ENCODE results near the gene NTNG1. TPM values are rescaled to one million over a fixed set of nuclear protein-coding genes. Genes with fewer than 3 reads are reported as not detected.

NTNG1 gene
- total RNA-seq, 4 donors from 2014 or later = 0.41 to 1.3 TPM; not detected in 2

DNA sequence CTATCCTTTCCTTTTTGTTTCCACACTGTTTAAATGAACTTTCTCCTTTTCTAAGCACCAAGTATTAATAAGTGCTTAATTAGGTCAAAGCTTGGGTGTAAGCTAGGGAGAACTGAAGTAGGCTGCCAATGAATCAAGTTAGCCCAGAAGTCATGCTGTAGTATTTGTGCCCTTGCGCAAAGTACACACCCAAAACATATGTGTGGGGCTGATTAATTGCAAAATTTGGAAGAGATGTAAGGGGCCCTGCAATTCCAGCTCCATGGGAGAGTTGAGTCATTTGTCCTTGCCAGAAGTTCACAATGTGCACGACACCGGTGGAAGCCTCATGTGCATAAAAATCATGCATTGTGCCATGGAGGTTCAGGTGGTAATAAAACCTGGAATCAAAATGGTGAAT, 18.6 kb upstream of the NTNG1 start:
- DNase-seq = no peak
- Histone ChIP-seq H3K27me3 (no peaks in the 10 kb centered on the region), H3K36me3 (no peaks in the 10 kb centered on the region), H3K4me1 (no peaks in the 10 kb centered on the region), H3K9me3 (no peaks in the 10 kb centered on the region), H3K27ac (no peak overlapping the region), H3K4me3 (no peak overlapping the region)
- intact Hi-C loops (cut with DNase I) = no loop called here
- TF ChIP-seq CTCF (IDR thresholded peaks at IDR 0.05) = no peak
- no peak for TF ChIP-seq POLR2A (IDR thresholded peaks at IDR 0.05)
- WGBS, 2 donors = 91 to 92% methylated on average over 3 of the region's 3 CpGs

DNA sequence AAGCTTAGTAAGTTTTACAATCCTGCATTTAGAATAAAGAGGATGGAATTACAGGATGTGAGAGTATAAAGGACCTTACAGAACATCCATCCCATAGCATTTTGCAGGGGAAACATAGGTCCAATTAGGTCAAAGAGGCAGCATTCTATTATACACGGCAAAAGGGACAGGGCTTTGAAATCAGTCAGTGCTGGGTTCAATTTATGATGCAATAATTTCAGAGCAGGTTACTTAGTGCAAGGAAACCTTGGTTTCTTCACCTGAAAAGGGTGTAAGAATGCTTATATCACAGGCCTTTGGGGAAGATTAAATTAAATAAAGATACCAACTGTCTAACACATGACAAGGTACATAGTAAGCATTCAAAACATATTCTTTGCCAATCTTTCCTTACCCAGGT, 17.1 kb upstream of the NTNG1 start:
- no peak overlapping the region for H3K4me3 ChIP-seq
- H3K27me3 ChIP-seq = no peaks in the 10 kb centered on the region
- no peaks in the 10 kb centered on the region for H3K9me3 ChIP-seq
- no peak for DNase-seq
- H3K36me3 ChIP-seq = no peaks in the 10 kb centered on the region
- no peak overlapping the region for H3K27ac ChIP-seq
- H3K4me1 ChIP-seq = no peaks in the 10 kb centered on the region
- WGBS, 2 donors = 80 to 88% methylated on average over 1 of the region's 1 CpG
- intact Hi-C loops (cut with DNase I) = no loop called here
- no peak for TF ChIP-seq POLR2A (IDR thresholded peaks at IDR 0.05)
- TF ChIP-seq CTCF (IDR thresholded peaks at IDR 0.05) = no peak

DNA sequence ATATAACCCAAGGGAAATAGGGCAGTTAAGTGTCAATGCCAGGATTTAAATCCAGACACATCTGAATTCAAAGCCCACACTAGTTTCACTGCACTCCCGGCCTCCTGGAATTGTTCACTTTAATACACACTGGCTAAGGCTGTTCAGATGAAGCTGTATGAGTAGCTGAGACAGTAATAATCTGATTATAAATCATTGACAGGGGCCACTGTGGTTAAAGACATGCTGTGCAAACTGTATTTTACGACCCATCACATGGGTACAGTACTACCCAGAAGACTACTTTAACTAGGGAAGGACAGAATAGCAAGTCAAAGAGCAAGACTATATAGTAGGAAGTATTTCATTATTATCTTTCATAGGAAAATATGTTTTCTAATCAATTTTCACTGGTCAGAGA, 16.1 kb upstream of the NTNG1 start:
- 46 to 51% methylated on average over 2 of the region's 2 CpGs for WGBS, 2 donors
- H3K27ac ChIP-seq = no peak overlapping the region
- no peaks in the 10 kb centered on the region for H3K9me3 ChIP-seq
- H3K27me3 ChIP-seq = no peaks in the 10 kb centered on the region
- H3K4me1 ChIP-seq = no peaks in the 10 kb centered on the region
- intact Hi-C loops (cut with DNase I) = no loop called here
- DNase-seq = no peak
- no peak overlapping the region for H3K4me3 ChIP-seq
- no peak for TF ChIP-seq CTCF (IDR thresholded peaks at IDR 0.05)
- TF ChIP-seq POLR2A (IDR thresholded peaks at IDR 0.05) = no peak
- H3K36me3 ChIP-seq = no peaks in the 10 kb centered on the region

GRCh38 chr1:107132195-107132594, 8.6 kb upstream of the NTNG1 start:
- intact Hi-C loops (cut with DNase I) = no loop called here
- peaks cover 0 to 11% (median 0%) of the 10 kb centered on the region in 4 donors for H3K27me3 ChIP-seq
- no peaks in the 10 kb centered on the region for H3K4me1 ChIP-seq
- DNase-seq = no peak
- H3K36me3 ChIP-seq = no peaks in the 10 kb centered on the region
- no peak overlapping the region for H3K4me3 ChIP-seq
- WGBS, 2 donors = 54 to 62% methylated on average over 1 of the region's 1 CpG
- TF ChIP-seq CTCF (IDR thresholded peaks at IDR 0.05) (no peak), POLR2A (IDR thresholded peaks at IDR 0.05) (no peak)
- H3K27ac ChIP-seq = no peak overlapping the region
- no peaks in the 10 kb centered on the region for H3K9me3 ChIP-seq

DNA sequence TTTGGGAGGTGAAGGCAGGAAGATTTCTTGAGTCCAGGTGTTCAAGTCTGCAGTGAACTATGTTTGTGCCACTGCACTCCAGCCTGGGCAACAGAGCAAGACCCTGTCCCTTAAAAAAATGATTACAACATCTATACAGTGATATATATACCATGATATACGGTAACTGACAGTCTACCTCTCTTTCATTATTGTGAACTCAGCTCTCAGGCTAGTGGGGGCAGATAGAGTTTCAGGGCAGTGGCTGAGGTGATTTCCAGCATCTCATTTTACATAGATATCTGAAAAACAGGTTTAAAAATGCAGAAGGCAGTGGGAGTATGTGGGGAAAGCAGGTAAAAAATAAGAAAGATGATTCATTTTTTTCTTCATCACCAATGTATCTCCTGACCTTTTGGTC, 8.1 kb upstream of the NTNG1 start:
- no peak for TF ChIP-seq POLR2A (IDR thresholded peaks at IDR 0.05)
- no peak for TF ChIP-seq CTCF (IDR thresholded peaks at IDR 0.05)
- H3K4me3 ChIP-seq = no peak overlapping the region
- peaks cover 0 to 11% (median 0%) of the 10 kb centered on the region in 4 donors for H3K27me3 ChIP-seq
- DNase-seq = no peak
- no peak overlapping the region for H3K27ac ChIP-seq
- no peaks in the 10 kb centered on the region for H3K36me3 ChIP-seq
- H3K9me3 ChIP-seq = no peaks in the 10 kb centered on the region
- 68 to 77% methylated on average over 1 of the region's 1 CpG for WGBS, 2 donors
- H3K4me1 ChIP-seq = no peaks in the 10 kb centered on the region
- intact Hi-C loops (cut with DNase I) = no loop called here

All from esophagus squamous epithelium (tissue), 5 donors.